ENCODE measurements around the gene ZNF282. TPM values are rescaled to one million over a fixed set of nuclear protein-coding genes. Genes with fewer than 3 reads are reported as not detected.
A peak's percentile ranks its signal among the peaks of the same experiment; 100 is the strongest.

Gene ZNF282
- total RNA-seq, 3 donors from 2014 or later (not counting 1 experiment from before 2014, with no cell fraction given), result 22.2 to 29.9 (median 26.0) TPM

DNA sequence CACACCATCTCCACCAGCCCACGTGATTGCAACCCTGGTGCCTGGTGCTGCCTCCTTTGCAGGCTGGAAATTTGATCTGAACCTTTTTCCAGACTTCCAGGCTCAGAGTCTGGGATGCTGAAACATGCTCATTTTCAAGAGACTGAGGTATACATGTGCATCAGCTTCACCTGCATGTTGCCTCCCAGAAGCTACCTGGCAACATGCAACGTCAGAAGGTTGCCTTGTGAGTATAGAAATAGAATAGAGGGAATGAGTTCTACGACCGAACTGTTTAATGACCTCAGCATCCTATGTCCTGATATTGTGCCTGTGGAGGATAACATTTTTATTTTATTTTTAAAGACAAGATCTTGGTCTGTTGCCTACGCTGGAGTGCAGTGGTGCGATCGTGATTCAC is 42.2 kb downstream of the ZNF282 start:
- H3K4me3 ChIP-seq (ENCODE audit: low read length), result no peak overlapping the region
- Mint-ChIP-seq H3K27ac (no peak overlapping the region), H3K4me3 (no peak overlapping the region), H3K9me3 (peaks cover 0 to 2% of the 10 kb centered on the region in 2 donors), H3K4me1 (peaks cover 16 to 24% of the 10 kb centered on the region in 2 donors), H3K27me3 (ENCODE audit: low read depth in 2 of 2) (peaks cover 7 to 8% of the 10 kb centered on the region in 2 donors), H3K36me3 (peaks cover 3% of the 10 kb centered on the region)
- H3K27me3 ChIP-seq (ENCODE audit: control insufficient read depth, insufficient read depth, low read length), result peaks cover 2% of the 10 kb centered on the region
- no peaks in the 10 kb centered on the region for H3K9me3 ChIP-seq (ENCODE audit: control insufficient read depth, insufficient read depth, low read length)
- intact Hi-C loops (cut with micrococcal nuclease), result loop anchor here (5.0 kb wide), 1 partner anchor 90 kb away; the partner anchor contains the start of gene ZNF398
- ATAC-seq, result no peak
- no peak for DNase-seq
- H3K4me1 ChIP-seq (ENCODE audit: control insufficient read depth, insufficient read depth, low read length), result peaks cover 18% of the 10 kb centered on the region
- TF ChIP-seq, protein P1, sequence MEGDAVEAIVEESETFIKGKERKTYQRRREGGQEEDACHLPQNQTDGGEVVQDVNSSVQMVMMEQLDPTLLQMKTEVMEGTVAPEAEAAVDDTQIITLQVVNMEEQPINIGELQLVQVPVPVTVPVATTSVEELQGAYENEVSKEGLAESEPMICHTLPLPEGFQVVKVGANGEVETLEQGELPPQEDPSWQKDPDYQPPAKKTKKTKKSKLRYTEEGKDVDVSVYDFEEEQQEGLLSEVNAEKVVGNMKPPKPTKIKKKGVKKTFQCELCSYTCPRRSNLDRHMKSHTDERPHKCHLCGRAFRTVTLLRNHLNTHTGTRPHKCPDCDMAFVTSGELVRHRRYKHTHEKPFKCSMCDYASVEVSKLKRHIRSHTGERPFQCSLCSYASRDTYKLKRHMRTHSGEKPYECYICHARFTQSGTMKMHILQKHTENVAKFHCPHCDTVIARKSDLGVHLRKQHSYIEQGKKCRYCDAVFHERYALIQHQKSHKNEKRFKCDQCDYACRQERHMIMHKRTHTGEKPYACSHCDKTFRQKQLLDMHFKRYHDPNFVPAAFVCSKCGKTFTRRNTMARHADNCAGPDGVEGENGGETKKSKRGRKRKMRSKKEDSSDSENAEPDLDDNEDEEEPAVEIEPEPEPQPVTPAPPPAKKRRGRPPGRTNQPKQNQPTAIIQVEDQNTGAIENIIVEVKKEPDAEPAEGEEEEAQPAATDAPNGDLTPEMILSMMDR (IDR thresholded peaks at IDR 0.05), result no peak
- no peaks in the 10 kb centered on the region for H3K36me3 ChIP-seq (ENCODE audit: control insufficient read depth, insufficient read depth, low read length)
- 86% methylated on average over 7 of the region's 7 CpGs for whole genome bisulfite sequencing (ENCODE audit: insufficient coverage)
- no peak overlapping the region for H3K27ac ChIP-seq (ENCODE audit: low read length)

- DNase-seq, result no peak
- no peak overlapping the region for H3K4me3 ChIP-seq (ENCODE audit: low read length)
- no peaks in the 10 kb centered on the region for H3K36me3 ChIP-seq (ENCODE audit: control insufficient read depth, insufficient read depth, low read length)
- H3K9me3 ChIP-seq (ENCODE audit: control insufficient read depth, insufficient read depth, low read length), result no peaks in the 10 kb centered on the region
- no peak overlapping the region for H3K27ac ChIP-seq (ENCODE audit: low read length)
- WGBS (ENCODE audit: insufficient coverage), result 88% methylated on average over 3 of the region's 3 CpGs
- intact Hi-C loops (cut with micrococcal nuclease), result loop anchor here (2.0 to 5.0 kb wide), 2 partner anchors 91 to 259 kb away; partner anchors contain the start of genes ZNF398 and ZNF746
- peaks cover 18% of the 10 kb centered on the region for H3K4me1 ChIP-seq (ENCODE audit: control insufficient read depth, insufficient read depth, low read length)
- Mint-ChIP-seq H3K9me3 (peaks cover 0 to 5% of the 10 kb centered on the region in 2 donors), H3K27ac (no peak overlapping the region), H3K36me3 (peaks cover 8% of the 10 kb centered on the region), H3K27me3 (ENCODE audit: low read depth in 2 of 2) (peaks cover 2 to 4% of the 10 kb centered on the region in 2 donors), H3K4me1 (peaks cover 21 to 24% of the 10 kb centered on the region in 2 donors), H3K4me3 (peak overlapping the region; percentile 55)
- ATAC-seq, result no peak
- TF ChIP-seq, protein P1 (IDR thresholded peaks at IDR 0.05), result no peak
- peaks cover 2% of the 10 kb centered on the region for H3K27me3 ChIP-seq (ENCODE audit: control insufficient read depth, insufficient read depth, low read length)
Measured at GRCh38 chr7:149238051-149238450, 42.7 kb downstream of the ZNF282 start.

GRCh38 chr7:149239345-149240143 is 44.2 kb downstream of the ZNF282 start, which contains the start of gene ZNF212:
Gene ZNF212, plus strand, starts transcription at chr7:149239651. Its CDS starts 128 bp downstream, at chr7:149239779.
- peak; percentile 99 to 100 (median 100) for ATAC-seq
- peak; percentile 82 to 92 for DNase-seq
- peaks cover 0 to 4% of the 10 kb centered on the region in 2 donors for H3K27me3 Mint-ChIP-seq (ENCODE audit: low read depth in 2 of 2)
- H3K36me3 Mint-ChIP-seq, result peaks cover 8% of the 10 kb centered on the region
- Histone ChIP-seq H3K4me1 (ENCODE audit: control insufficient read depth, insufficient read depth, low read length) (peaks cover 18% of the 10 kb centered on the region), H3K9me3 (ENCODE audit: control insufficient read depth, insufficient read depth, low read length) (no peaks in the 10 kb centered on the region), H3K27me3 (ENCODE audit: control insufficient read depth, insufficient read depth, low read length) (peaks cover 2% of the 10 kb centered on the region), H3K36me3 (ENCODE audit: control insufficient read depth, insufficient read depth, low read length) (no peaks in the 10 kb centered on the region), H3K4me3 (ENCODE audit: low read length) (peak within 1 kb of the TSS; percentile 91), H3K27ac (ENCODE audit: low read length) (peak within 1 kb of the TSS; percentile 53)
- peaks cover 21 to 24% of the 10 kb centered on the region in 2 donors for H3K4me1 Mint-ChIP-seq
- peak within 1 kb of the TSS; percentile 93 for H3K4me3 Mint-ChIP-seq
- H3K9me3 Mint-ChIP-seq, result peaks cover 0 to 5% of the 10 kb centered on the region in 2 donors
- TF ChIP-seq, protein P1 (IDR thresholded peaks at IDR 0.05), result peak; percentile 77
- intact Hi-C loops (cut with micrococcal nuclease), result loop anchor here (2.0 to 5.0 kb wide), 2 partner anchors 92 to 257 kb away; partner anchors contain the start of genes ZNF398 and ZNF746
- under 1% methylated on average over 64 of the region's 64 CpGs for WGBS (ENCODE audit: insufficient coverage)
- H3K27ac Mint-ChIP-seq, result peak within 1 kb of the TSS; percentile 79 to 91
